Measurements from ENCODE around the gene CMTM3. TPM values are rescaled to one million over a fixed set of nuclear protein-coding genes. Genes with fewer than 3 reads are reported as not detected.
"Not testable (repeated sequence)": the region's sequence is repeated elsewhere in the genome, so short reads cannot be mapped to it uniquely, and the experiment has no call there.

CMTM3 gene
- total RNA-seq, 6 experiments from 2014 or later: 26.3 to 35.6 (median 28.0) TPM

DNA sequence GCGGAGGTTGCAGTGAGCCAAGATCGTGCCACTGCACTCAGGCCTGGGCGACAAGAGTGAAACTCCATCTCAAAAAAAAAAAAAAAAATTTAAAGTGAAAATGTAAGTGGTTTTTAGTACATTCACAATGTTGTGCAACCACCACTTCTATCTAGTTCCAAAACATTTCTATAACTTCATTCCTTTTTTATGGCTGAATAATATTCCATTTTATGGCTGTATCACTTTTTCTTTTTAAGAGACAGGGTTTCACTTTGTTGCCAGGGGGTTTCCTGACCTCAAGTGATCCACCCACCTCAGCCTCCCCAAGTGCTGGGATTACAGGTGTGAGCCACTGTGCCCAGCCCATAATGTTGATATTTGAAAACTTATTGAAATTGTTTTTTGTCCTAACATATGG, 11.7 kb upstream of the CMTM3 start:
- TF ChIP-seq, protein P1, sequence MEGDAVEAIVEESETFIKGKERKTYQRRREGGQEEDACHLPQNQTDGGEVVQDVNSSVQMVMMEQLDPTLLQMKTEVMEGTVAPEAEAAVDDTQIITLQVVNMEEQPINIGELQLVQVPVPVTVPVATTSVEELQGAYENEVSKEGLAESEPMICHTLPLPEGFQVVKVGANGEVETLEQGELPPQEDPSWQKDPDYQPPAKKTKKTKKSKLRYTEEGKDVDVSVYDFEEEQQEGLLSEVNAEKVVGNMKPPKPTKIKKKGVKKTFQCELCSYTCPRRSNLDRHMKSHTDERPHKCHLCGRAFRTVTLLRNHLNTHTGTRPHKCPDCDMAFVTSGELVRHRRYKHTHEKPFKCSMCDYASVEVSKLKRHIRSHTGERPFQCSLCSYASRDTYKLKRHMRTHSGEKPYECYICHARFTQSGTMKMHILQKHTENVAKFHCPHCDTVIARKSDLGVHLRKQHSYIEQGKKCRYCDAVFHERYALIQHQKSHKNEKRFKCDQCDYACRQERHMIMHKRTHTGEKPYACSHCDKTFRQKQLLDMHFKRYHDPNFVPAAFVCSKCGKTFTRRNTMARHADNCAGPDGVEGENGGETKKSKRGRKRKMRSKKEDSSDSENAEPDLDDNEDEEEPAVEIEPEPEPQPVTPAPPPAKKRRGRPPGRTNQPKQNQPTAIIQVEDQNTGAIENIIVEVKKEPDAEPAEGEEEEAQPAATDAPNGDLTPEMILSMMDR (IDR thresholded peaks at IDR 0.05): no peak
- no peaks in the 10 kb centered on the region for H3K36me3 Mint-ChIP-seq (ENCODE audit: low read depth)
- no peak overlapping the region for H3K4me3 Mint-ChIP-seq
- no peaks in the 10 kb centered on the region for H3K4me1 Mint-ChIP-seq (ENCODE audit: low read depth)
- no peak for DNase-seq
- no peak overlapping the region for H3K27ac Mint-ChIP-seq
- H3K27me3 Mint-ChIP-seq (ENCODE audit: insufficient read depth): peaks cover 33% of the 10 kb centered on the region
- 0 out of 2 replicates have a peak, but pooled peaks cover 3% of the 10 kb centered on the region for H3K9me3 Mint-ChIP-seq

DNA sequence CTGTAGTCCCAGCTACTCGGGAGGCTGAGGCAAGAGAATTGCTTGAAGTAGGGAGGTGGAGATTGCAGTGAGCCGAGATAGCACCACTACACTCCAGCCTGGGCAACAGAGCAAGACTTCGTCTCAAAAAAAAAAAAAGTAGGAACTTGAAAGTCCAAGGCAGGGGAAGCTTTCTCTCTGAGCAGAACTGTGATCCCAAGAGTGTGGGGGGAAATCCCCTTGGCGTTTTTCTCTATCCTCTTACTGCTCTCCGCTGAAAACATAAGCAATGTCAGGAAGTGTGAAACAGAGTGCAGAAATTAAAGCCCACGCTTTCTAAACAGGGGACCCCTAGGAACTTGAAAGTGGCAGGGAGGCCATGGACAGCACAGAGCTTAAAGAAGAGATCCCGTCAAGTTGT, 9.8 kb upstream of the CMTM3 start:
- Mint-ChIP-seq H3K4me3 (no peak overlapping the region), H3K36me3 (ENCODE audit: low read depth) (no peaks in the 10 kb centered on the region), H3K27me3 (ENCODE audit: insufficient read depth) (peaks cover 36% of the 10 kb centered on the region), H3K27ac (no peak overlapping the region), H3K4me1 (ENCODE audit: low read depth) (no peaks in the 10 kb centered on the region), H3K9me3 (0 out of 2 replicates have a peak, but pooled peaks cover 3% of the 10 kb centered on the region)
- TF ChIP-seq, protein P1 (IDR thresholded peaks at IDR 0.05): no peak
- no peak for DNase-seq

DNA sequence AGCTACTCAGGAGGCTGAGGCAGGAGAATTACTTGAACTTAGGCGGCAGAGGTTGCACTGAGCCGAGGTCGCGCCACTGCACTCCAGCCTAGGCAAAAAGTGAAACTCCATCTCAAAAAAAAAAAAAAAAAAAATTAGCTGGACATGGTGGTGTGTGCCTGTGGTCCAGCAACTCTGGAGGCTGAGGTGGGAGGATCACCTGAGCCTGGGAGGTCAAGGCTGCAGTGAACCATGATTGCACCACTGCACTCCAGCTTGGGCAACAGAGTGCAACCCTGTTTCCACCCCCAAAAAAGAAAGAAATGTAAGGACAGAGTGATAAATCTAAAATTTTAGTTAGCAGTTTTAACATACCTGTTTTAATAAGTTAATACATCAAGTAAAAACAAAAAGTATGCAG, 7.9 kb upstream of the CMTM3 start:
- peaks cover 33% of the 10 kb centered on the region for H3K27me3 Mint-ChIP-seq (ENCODE audit: insufficient read depth)

DNA sequence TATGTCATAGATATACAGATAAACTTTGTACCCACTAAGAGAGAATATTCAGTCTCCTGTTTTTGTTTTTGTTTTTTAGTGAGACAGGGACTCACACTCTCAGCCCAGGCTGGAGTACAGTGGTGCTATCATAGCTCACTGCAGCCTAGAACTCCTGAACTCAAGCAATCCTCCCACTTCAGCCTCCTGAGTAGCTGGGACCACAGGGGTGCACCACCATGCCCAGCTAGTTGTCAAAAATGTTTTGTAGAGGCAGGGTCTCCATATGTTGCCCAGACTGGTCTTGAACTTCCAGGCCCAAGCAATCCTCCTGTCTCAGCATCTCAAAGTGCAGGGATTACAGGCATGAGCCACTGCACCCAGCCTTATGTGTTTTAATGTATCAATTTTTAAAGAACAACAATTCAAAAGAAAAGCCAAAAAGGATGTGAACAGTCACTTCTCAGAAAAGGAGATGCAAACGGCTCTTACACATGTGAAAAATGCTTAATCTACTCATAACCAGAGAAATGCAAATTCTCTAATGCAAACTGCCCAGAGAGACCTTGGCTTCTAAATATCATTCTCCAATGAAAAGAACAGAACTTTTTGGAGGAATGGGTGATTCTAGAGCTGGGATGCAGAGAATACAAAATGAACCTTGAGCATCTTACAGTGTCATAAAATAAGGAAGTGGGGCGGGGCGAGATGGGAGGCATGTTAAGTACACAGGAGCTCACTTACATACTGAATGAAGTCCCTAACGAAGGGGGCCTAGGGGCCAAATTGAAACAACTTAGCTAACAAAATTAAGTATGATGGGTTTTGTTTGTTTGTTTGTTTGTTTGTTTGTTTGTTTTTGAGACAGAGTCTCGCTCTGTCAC, 7.3 kb upstream of the CMTM3 start:
- TF ChIP-seq, protein P1 (IDR thresholded peaks at IDR 0.05): no peak
- no peak for DNase-seq
- H3K9me3 Mint-ChIP-seq: peaks cover 7% of the 10 kb centered on the region; the same call in 1 of the 2 replicates
- H3K4me1 Mint-ChIP-seq (ENCODE audit: low read depth): no peaks in the 10 kb centered on the region
- peaks cover 31% of the 10 kb centered on the region for H3K27me3 Mint-ChIP-seq (ENCODE audit: insufficient read depth)
- peaks cover 8% of the 10 kb centered on the region for H3K36me3 Mint-ChIP-seq (ENCODE audit: low read depth)
- H3K27ac Mint-ChIP-seq: no peak overlapping the region
- H3K4me3 Mint-ChIP-seq: no peak overlapping the region

More for the DNA sequence above, 7.9 kb upstream of the CMTM3 start:
- H3K9me3 Mint-ChIP-seq; H3K4me1 Mint-ChIP-seq (ENCODE audit: low read depth); DNase-seq; H3K4me3 Mint-ChIP-seq; H3K27ac Mint-ChIP-seq; H3K36me3 Mint-ChIP-seq (ENCODE audit: low read depth): not testable (repeated sequence)

DNA sequence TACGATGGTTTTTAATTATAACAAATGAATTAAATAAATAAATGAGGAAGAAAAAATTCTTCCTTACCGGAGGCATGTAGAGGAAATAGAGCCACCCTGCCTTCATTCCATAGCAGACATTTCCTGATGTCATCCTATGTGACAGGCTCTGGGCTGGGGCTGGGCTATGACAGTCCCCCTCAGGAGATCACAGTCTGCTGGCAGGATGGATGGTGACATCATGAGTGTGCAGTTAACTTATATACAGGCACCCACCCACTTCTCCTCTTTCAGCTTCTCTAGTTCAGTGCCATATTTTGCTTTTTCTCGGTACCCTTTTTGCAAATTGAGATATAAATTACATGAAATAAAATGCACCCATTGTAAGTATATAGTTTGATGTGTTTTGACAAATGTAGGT, 6.4 kb upstream of the CMTM3 start:
- peaks cover 29% of the 10 kb centered on the region for H3K27me3 Mint-ChIP-seq (ENCODE audit: insufficient read depth)
- DNase-seq: no peak
- H3K4me3 Mint-ChIP-seq: no peak overlapping the region
- H3K27ac Mint-ChIP-seq: no peak overlapping the region
- TF ChIP-seq, protein P1 (IDR thresholded peaks at IDR 0.05): no peak
- no peaks in the 10 kb centered on the region for H3K4me1 Mint-ChIP-seq (ENCODE audit: low read depth)
- H3K36me3 Mint-ChIP-seq (ENCODE audit: low read depth): peaks cover 8% of the 10 kb centered on the region
- H3K9me3 Mint-ChIP-seq: peaks cover 7% of the 10 kb centered on the region; the same call in 1 of the 2 replicates

DNA sequence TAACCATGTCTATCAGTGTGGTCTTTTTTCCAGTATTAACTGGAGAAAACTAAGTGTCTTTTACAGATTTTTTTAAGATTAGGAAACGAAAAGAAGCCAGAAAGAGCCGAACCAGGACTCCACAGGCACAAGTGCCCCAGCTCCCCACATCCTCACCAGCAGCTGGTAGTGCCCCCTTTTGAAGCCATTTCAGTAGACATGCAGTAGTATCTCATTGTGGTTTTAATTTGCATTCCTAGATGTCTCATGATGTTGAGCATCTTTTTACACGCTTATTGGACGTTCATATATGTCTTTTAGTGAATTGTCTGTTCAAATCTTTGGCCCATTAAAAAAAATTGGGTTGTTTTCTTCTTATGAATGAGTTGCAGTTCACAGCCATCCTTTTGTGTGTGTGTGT, 4.8 kb upstream of the CMTM3 start:
- DNase-seq: no peak
- no peak overlapping the region for H3K27ac Mint-ChIP-seq
- peaks cover 8% of the 10 kb centered on the region for H3K36me3 Mint-ChIP-seq (ENCODE audit: low read depth)
- TF ChIP-seq, protein P1 (IDR thresholded peaks at IDR 0.05): no peak
- peaks cover 4% of the 10 kb centered on the region; the same call in 1 of the 2 replicates for H3K9me3 Mint-ChIP-seq
- peaks cover 9% of the 10 kb centered on the region for H3K4me1 Mint-ChIP-seq (ENCODE audit: low read depth)
- H3K27me3 Mint-ChIP-seq (ENCODE audit: insufficient read depth): peaks cover 16% of the 10 kb centered on the region
- no peak overlapping the region for H3K4me3 Mint-ChIP-seq

Measured in HFFc6 (cell line).